Mucosa of descending colon (tissue), 3 donors: Measurements from ENCODE around the gene FCN2. TPM values are rescaled to one million over a fixed set of nuclear protein-coding genes. Genes with fewer than 3 reads are reported as not detected.

Source experiments
- ATAC-seq: fragments of 200-7000 bp; cut with Tn5 transposase; one replicate; pipeline ENCODE4 v1.9.1; 2020; ENCODE audit warnings: mild to moderate bottlenecking, moderate library complexity
- DNase-seq, 3 donors: peaks; one replicate each; pipeline ENCODE4 v3.0.0-alpha.2; 2020
- H3K36me3 ChIP-seq: fragments of 200-600 bp; one replicate; pipeline ENCODE4 v1.8.0; 2021; ENCODE audit warnings: low read depth, mild to moderate bottlenecking
- H3K4me1 ChIP-seq: fragments of 200-600 bp; one replicate; pipeline ENCODE4 v1.8.0; 2021; ENCODE audit warnings: low read depth, mild to moderate bottlenecking
- H3K4me3 ChIP-seq: fragments of 200-600 bp; one replicate; pipeline ENCODE4 v1.8.0; 2021; ENCODE audit warnings: mild to moderate bottlenecking
- H3K9me3 ChIP-seq: fragments of 200-600 bp; one replicate; pipeline ENCODE4 v1.8.0; 2021; ENCODE audit warnings: mild to moderate bottlenecking
- intact Hi-C, 2 donors: fragments of 100-400 bp; cut with DNase I in 1 of 2; cut with micrococcal nuclease in 1 of 2; formaldehyde crosslinking; loops; one replicate each; pipeline versions ENCODE4 v1.11.0 to v1.11.1; 2022; cut with DNase I, micrococcal nuclease
- total RNA-seq, 3 donors: library from RNA; stranded (reverse); fragmentation: NEBNext Ultra II Directional in 2 of 3; extraction: Animal tissue kit (Norgen Biotek cat#: 25700) in 2 of 3; gene quantifications; one replicate each; pipeline versions ENCODE4 v1.2.1 to v1.2.4, GENCODE V29; 2021 to 2023
- TF ChIP-seq, protein P1 (sequence below): fragments of 200-600 bp; IDR thresholded peaks from one replicate; pipeline ENCODE4 v1.8.0; 2022; ENCODE audit warnings: antibody characterized with exemption, mild to moderate bottlenecking
- donor health status: DM: no; HTN: no; CAD: no; lungs with moderate emphysema.
- donor health status: DM: no; HTN: no; CAD: no.
- donor health status: DM: no; HTN: yes; CAD: no.

FCN2 gene
- total RNA-seq, 3 donors from 2014 or later = not detected

DNA sequence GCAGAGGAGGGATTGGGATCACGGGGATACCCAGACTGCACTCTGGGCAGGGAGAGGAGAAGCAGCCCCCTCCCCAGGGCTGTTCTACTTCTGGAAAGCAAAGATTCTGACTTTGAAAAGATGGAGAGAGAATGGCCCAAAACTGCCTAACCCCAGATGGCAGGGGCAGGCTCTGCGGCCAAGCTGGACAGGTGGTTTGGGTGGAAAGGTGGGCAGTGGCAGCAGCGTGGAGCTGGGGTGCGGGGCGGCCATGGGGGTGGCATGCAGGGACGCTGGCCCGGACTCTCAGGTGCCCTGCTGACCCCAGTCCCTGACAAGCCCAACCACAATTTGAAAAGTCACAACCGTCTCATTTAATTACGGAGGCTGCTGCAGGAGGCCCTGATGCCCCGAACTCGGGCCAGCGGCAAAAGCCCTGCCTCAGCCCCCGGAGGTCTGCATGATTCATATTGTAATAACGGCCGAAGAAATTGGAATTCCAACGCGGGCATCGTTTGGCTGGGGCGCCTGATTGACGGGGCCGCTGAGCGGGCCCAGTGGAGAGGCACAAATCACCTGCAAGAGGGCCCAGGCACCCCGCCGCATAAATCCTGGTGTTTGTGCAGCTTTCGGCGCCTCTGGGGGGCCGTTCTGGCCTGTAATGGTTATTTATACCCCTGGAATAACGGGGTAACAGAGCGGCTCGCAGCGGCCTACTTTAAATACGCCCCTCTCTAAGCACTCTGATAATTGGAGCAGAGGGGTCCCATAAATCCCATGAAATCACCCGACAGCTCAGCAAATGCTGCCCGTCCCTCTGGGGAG is 41.8 kb upstream of the FCN2 start:
- Histone ChIP-seq H3K36me3 (no peaks in the 10 kb centered on the region), H3K4me3 (no peak overlapping the region), H3K9me3 (no peaks in the 10 kb centered on the region), H3K4me1 (no peaks in the 10 kb centered on the region)
- DNase-seq (peak in 1 of 3 donors; percentile 33), ATAC-seq (no peak)
- intact Hi-C loops = no loop called here
- TF ChIP-seq, protein P1, sequence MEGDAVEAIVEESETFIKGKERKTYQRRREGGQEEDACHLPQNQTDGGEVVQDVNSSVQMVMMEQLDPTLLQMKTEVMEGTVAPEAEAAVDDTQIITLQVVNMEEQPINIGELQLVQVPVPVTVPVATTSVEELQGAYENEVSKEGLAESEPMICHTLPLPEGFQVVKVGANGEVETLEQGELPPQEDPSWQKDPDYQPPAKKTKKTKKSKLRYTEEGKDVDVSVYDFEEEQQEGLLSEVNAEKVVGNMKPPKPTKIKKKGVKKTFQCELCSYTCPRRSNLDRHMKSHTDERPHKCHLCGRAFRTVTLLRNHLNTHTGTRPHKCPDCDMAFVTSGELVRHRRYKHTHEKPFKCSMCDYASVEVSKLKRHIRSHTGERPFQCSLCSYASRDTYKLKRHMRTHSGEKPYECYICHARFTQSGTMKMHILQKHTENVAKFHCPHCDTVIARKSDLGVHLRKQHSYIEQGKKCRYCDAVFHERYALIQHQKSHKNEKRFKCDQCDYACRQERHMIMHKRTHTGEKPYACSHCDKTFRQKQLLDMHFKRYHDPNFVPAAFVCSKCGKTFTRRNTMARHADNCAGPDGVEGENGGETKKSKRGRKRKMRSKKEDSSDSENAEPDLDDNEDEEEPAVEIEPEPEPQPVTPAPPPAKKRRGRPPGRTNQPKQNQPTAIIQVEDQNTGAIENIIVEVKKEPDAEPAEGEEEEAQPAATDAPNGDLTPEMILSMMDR = no peak

DNA sequence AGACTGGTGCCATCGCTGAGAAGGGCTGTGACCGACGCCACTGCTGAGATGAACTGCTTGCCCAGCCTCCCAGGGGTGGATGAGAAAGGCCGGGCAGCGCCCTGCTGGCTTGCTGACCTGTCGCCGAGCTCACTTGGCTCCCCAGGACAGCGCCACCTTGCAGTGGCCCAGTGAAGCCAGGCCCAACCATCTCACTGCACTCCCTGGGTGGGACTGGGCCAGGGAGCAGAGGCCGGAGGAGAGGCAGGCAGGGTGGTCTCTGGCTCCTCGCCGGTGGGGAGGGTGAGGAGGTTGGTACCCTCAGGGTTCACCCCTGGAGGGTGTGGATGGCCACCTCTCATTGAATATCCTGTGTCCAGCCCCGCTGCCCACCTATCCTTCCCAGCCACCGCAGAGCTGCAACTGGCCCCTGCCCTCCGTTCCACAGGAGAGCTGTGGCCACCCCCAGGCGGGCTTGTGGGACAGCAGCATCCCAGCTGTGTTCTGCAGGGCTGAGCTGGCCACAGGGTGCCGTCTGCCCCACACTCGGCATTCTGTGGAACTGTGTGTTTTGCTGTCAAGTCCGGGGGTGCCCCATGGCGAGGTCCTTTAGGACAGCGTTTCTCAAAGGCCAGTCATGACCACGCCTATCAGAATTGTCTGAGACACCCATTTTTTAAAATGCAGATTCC is 41.0 kb upstream of the FCN2 start:
- H3K36me3 ChIP-seq = no peaks in the 10 kb centered on the region
- H3K9me3 ChIP-seq = no peaks in the 10 kb centered on the region
- DNase-seq (peak in 1 of 3 donors; percentile 40), ATAC-seq (no peak)
- intact Hi-C loops = no loop called here
- H3K4me1 ChIP-seq = no peaks in the 10 kb centered on the region
- TF ChIP-seq, protein P1 = no peak
- H3K4me3 ChIP-seq = no peak overlapping the region

DNA sequence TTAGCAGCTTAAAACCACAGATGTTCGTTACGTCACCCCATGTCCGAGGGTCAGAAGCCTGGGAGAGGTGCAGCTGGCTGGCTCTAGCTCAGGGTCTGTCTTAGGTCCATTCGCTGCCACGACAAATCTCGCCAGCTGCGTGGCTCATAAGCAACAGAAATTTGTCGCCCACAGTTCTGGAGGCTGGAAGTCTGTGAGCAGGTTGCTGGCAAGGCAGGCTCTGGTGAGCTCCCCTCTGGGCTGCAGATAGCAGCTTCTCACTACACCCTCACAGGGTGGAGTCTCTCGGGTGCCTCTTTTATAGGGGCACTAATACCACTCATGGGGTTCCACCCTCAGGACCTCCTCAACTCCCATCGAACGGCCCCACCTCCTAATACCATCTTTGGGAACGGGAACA is 40.1 kb upstream of the FCN2 start:
- DNase-seq (peak in 1 of 3 donors; percentile 20), ATAC-seq (no peak)
- TF ChIP-seq, protein P1 = no peak
- H3K4me1 ChIP-seq = no peaks in the 10 kb centered on the region
- H3K36me3 ChIP-seq = no peaks in the 10 kb centered on the region
- H3K4me3 ChIP-seq = no peak overlapping the region
- no peaks in the 10 kb centered on the region for H3K9me3 ChIP-seq
- intact Hi-C loops = no loop called here

DNA sequence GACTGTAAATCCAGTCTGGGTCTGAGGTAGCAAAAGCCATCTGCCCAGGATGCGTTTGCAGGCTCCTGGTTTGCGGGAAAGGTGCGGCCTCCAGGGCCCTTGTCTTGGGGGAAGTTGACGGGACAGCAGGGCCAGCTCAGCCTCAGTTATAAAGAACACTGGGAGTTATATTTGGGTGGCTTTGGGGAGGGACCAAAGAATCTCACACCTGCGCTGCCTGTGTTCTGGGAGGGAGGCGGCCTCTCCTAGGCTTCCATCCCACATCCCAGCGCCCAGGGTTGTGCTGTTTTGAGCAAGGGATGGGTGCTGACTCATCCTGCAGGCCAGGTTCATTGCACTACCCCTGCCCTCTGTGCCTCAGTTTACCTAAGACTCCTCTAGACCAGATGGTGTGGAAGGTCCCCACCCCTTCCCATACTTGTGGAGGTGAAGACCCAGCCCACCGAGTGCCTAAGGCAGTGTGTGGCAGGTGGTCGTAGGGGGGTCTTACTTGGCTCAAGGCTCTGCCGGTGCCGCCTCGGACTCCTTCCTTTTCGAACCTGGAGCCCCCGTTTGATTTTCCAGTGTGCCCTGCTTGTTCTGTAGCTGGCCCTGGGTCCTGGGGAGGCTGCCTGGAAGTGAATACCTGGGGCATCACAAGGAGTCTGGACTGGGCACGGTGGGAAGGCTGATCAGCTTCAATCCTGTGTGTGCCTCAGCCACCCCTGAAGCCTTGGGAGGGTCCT is 39.3 kb upstream of the FCN2 start:
- H3K4me1 ChIP-seq = no peaks in the 10 kb centered on the region
- peak in 1 of 3 donors; percentile 31 for DNase-seq
- no peak for ATAC-seq
- no peak overlapping the region for H3K4me3 ChIP-seq
- TF ChIP-seq, protein P1 = no peak
- no peaks in the 10 kb centered on the region for H3K36me3 ChIP-seq
- intact Hi-C loops = no loop called here
- H3K9me3 ChIP-seq = no peaks in the 10 kb centered on the region

DNA sequence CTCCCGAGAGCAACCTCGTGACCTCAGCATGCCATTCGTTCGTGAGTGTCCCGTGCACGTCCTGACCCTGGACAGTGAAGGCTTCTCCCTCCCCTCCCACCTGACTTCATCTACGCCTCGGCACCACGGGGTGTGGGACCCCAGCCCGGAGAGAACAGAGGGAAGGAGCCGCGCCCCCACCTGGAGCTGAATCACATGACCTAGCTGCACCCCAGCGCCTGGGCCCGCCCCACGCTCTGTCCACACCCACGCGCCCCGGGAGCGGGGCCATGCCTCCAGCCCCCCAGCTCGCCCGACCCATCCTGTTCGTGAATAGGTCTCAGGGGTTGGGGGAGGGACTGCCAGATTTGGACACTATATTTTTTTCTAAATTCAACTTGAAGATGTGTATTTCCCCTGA is 38.3 kb upstream of the FCN2 start:
- TF ChIP-seq, protein P1 = no peak
- DNase-seq (peak in 1 of 3 donors; percentile 27), ATAC-seq (no peak)
- Histone ChIP-seq H3K9me3 (no peaks in the 10 kb centered on the region), H3K4me1 (no peaks in the 10 kb centered on the region), H3K4me3 (no peak overlapping the region), H3K36me3 (no peaks in the 10 kb centered on the region)
- intact Hi-C loops = no loop called here
